IMR-90 (cell line): Measurements from ENCODE around the gene FKBP7.

ENCODE experiments used
- CEBPB ChIP-seq: IDR thresholded peaks from 2 replicates; pipeline ENCODE4 v1.6.1; 2012; ENCODE audit warnings: low read depth, low read length, improper control_type of control experiment
- CHD1 ChIP-seq: IDR thresholded peaks from 2 replicates; pipeline ENCODE4 v1.6.1; 2012; ENCODE audit warnings: low read depth, low read length, improper control_type of control experiment
- FOS ChIP-seq: fragments of 150-350 bp; IDR thresholded peaks from 2 replicates; pipeline ENCODE4 v1.6.1; 2016; ENCODE audit warnings: low read depth, low read length
- MAZ ChIP-seq: IDR thresholded peaks from 2 replicates; pipeline ENCODE4 v1.6.1; 2012; ENCODE audit warnings: low read depth, mild to moderate bottlenecking, low read length, improper control_type of control experiment, moderate library complexity, borderline replicate concordance
- MXI1 ChIP-seq: IDR thresholded peaks from 2 replicates; pipeline ENCODE4 v1.6.1; 2012; ENCODE audit warnings: low read depth, mild to moderate bottlenecking, low read length, moderate library complexity, borderline replicate concordance
- NFE2L2 ChIP-seq: fragments of 150-350 bp; IDR thresholded peaks from 2 replicates; pipeline ENCODE4 v1.6.1; 2016; ENCODE audit warnings: low read depth, mild to moderate bottlenecking, low read length
- POLR2A ChIP-seq: IDR thresholded peaks from 2 replicates; pipeline ENCODE4 v1.6.1; 2012; ENCODE audit warnings: mild to moderate bottlenecking, low read depth, low read length
- RAD21 ChIP-seq: IDR thresholded peaks from 2 replicates; pipeline ENCODE4 v1.6.1; 2012; ENCODE audit warnings: low read length, improper control_type of control experiment
- RCOR1 ChIP-seq: IDR thresholded peaks from 2 replicates; pipeline ENCODE4 v1.6.1; 2012; ENCODE audit warnings: mild to moderate bottlenecking, low read length, improper control_type of control experiment; ENCODE audit not compliant: insufficient replicate concordance
- RFX5 ChIP-seq: IDR thresholded peaks from 2 replicates; pipeline ENCODE4 v1.8.0; 2012; ENCODE audit warnings: low read depth, mild to moderate bottlenecking, low read length, moderate library complexity
- SMC3 ChIP-seq: fragments of 150-350 bp; IDR thresholded peaks from 2 replicates; pipeline ENCODE4 v1.6.1; 2016; ENCODE audit warnings: low read depth, mild to moderate bottlenecking, antibody characterized with exemption, low read length, moderate library complexity
- TF ChIP-seq, protein P1 (sequence below): conservative IDR thresholded peaks from 2 replicates; pipeline ENCODE4 v1.5.1; 2012; ENCODE audit warnings: mild to moderate bottlenecking, low read depth, low read length, improper control_type of control experiment
- TF ChIP-seq, protein P2 (sequence below): fragments of 150-350 bp; IDR thresholded peaks from 2 replicates; pipeline ENCODE4 v1.6.1; 2017; ENCODE audit warnings: mild to moderate bottlenecking, antibody characterized with exemption, low read length, low read depth

DNA sequence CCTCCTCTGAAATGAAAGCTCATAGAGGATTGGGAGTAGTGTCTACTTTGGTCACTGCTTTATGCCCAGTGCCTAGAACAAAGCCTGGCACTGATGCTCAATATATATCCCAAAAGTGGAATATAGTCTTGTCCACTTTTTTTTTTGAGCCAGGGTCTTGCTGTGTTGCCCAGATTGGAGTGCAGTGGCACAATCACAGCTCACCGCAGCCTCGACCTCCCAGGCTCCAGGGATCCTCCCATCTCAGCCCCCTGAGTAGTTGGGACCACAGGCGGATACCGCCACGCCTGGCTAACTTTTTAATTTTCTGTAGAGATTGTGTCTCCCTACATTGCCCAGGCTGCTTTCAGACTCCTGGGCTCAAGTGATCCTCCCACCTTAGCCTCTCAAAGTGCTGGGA, 3.8 kb downstream of the FKBP7 start:
- no peak for TF ChIP-seq CEBPB
- TF ChIP-seq, protein P1, sequence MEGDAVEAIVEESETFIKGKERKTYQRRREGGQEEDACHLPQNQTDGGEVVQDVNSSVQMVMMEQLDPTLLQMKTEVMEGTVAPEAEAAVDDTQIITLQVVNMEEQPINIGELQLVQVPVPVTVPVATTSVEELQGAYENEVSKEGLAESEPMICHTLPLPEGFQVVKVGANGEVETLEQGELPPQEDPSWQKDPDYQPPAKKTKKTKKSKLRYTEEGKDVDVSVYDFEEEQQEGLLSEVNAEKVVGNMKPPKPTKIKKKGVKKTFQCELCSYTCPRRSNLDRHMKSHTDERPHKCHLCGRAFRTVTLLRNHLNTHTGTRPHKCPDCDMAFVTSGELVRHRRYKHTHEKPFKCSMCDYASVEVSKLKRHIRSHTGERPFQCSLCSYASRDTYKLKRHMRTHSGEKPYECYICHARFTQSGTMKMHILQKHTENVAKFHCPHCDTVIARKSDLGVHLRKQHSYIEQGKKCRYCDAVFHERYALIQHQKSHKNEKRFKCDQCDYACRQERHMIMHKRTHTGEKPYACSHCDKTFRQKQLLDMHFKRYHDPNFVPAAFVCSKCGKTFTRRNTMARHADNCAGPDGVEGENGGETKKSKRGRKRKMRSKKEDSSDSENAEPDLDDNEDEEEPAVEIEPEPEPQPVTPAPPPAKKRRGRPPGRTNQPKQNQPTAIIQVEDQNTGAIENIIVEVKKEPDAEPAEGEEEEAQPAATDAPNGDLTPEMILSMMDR, result no peak
- TF ChIP-seq MXI1, result no peak
- TF ChIP-seq NFE2L2, result no peak
- TF ChIP-seq MAZ, result no peak
- TF ChIP-seq SMC3, result no peak
- TF ChIP-seq RFX5, result no peak
- TF ChIP-seq RCOR1, result no peak
- no peak for TF ChIP-seq POLR2A
- TF ChIP-seq CHD1, result no peak
- TF ChIP-seq, protein P2, sequence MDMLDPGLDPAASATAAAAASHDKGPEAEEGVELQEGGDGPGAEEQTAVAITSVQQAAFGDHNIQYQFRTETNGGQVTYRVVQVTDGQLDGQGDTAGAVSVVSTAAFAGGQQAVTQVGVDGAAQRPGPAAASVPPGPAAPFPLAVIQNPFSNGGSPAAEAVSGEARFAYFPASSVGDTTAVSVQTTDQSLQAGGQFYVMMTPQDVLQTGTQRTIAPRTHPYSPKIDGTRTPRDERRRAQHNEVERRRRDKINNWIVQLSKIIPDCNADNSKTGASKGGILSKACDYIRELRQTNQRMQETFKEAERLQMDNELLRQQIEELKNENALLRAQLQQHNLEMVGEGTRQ, result no peak
- TF ChIP-seq RAD21, result no peak
- no peak for TF ChIP-seq FOS
